OCI-LY7 (cell line): Measurements from ENCODE around the gene ZSCAN2. TPM values are rescaled to one million over a fixed set of nuclear protein-coding genes. Genes with fewer than 3 reads are reported as not detected.

ENCODE experiments used
- BruUV-seq: library from RNA; stranded (reverse); fragments of 400-500 nt; replicated peaks from 2 replicates; lab custom pipeline; 2021; lab: Mats Ljungman, UMichigan
- CTCF ChIA-PET: fragments of 300-600 bp; sonication (Branson Sonifier 250); formaldehyde crosslinking; loops from one replicate; lab custom pipeline; 2022; ENCODE audit warnings: antibody characterized with exemption; ENCODE audit not compliant: unreplicated experiment; lab: Charles Lee
- POLR2A ChIA-PET: fragments of 300-600 bp; sonication (Branson Sonifier 250); formaldehyde crosslinking; loops from one replicate; lab custom pipeline; 2022; ENCODE audit warnings: antibody characterized with exemption; lab: Charles Lee
- DNase-seq: peaks from one replicate; pipeline ENCODE4 v3.0.0-alpha.2; 2015; ENCODE audit warnings: low spot score
- H2AFZ ChIP-seq: fragments of 200-600 bp; sonication (generic), shearing (Covaris generic); 2 replicates; pipeline ENCODE4 v1.6.1; 2014; ENCODE audit warnings: mild to moderate bottlenecking, antibody characterized with exemption, low read length, moderate library complexity
- H3K27ac ChIP-seq: fragments of 200-600 bp; sonication (generic); 2 replicates; pipeline ENCODE4 v1.5.1; 2014; ENCODE audit warnings: mixed run types, low read depth, mild to moderate bottlenecking, moderate library complexity, low read length, inconsistent platforms; ENCODE audit not compliant: poor library complexity, severe bottlenecking
- H3K36me3 ChIP-seq: fragments of 200-600 bp; sonication (generic); 2 replicates; pipeline ENCODE4 v1.6.1; 2014; ENCODE audit warnings: mild to moderate bottlenecking, antibody characterized with exemption, low read length, moderate library complexity, mixed read lengths; ENCODE audit not compliant: insufficient read depth
- H3K4me1 ChIP-seq: fragments of 200-600 bp; sonication (generic); 2 replicates; pipeline ENCODE4 v1.5.1; 2014; ENCODE audit warnings: mild to moderate bottlenecking, low read length; ENCODE audit not compliant: insufficient read depth, poor library complexity, severe bottlenecking
- H3K4me2 ChIP-seq: fragments of 200-600 bp; sonication (generic); 2 replicates; pipeline ENCODE4 v1.6.1; 2014; ENCODE audit warnings: mild to moderate bottlenecking, low read length
- H3K4me3 ChIP-seq: fragments of 200-600 bp; sonication (generic); 2 replicates; pipeline ENCODE4 v1.5.1; 2014; ENCODE audit warnings: mild to moderate bottlenecking, low read depth, low read length; ENCODE audit not compliant: poor library complexity, severe bottlenecking
- H3K79me2 ChIP-seq: fragments of 200-600 bp; sonication (generic); 2 replicates; pipeline ENCODE4 v1.6.1; 2016; ENCODE audit warnings: low read depth, mild to moderate bottlenecking, low read length, moderate library complexity, mixed read lengths; ENCODE audit not compliant: insufficient read depth
- H3K9me2 ChIP-seq: fragments of 200-600 bp; sonication (generic); 2 replicates; pipeline ENCODE4 v1.6.1; 2016; ENCODE audit warnings: mild to moderate bottlenecking, low read length, mixed read lengths; ENCODE audit not compliant: insufficient read depth
- H3K9me3 ChIP-seq: fragments of 200-600 bp; sonication (generic); 2 replicates; pipeline ENCODE4 v1.6.1; 2014; ENCODE audit warnings: mild to moderate bottlenecking, mixed run types, low read length, mixed read lengths
- H4K20me1 ChIP-seq: fragments of 200-600 bp; sonication (generic); 2 replicates; pipeline ENCODE4 v1.6.1; 2014; ENCODE audit warnings: mild to moderate bottlenecking, antibody characterized with exemption, low read length, moderate library complexity, mixed read lengths; ENCODE audit not compliant: insufficient read depth
- CTCF ChIP-seq: fragments of 200-600 bp; sonication (generic); conservative IDR thresholded peaks from 2 replicates; pipeline ENCODE4 v1.5.1; 2014; ENCODE audit warnings: mild to moderate bottlenecking, antibody characterized with exemption, low read length, moderate library complexity, mixed read lengths
- EZH2phosphoT487 ChIP-seq: fragments of 200-600 bp; sonication (generic); IDR thresholded peaks from 2 replicates; pipeline ENCODE4 v1.6.1; 2018; ENCODE audit warnings: low read depth, borderline replicate concordance, mild to moderate bottlenecking, mixed run types, antibody characterized with exemption, low read length, moderate library complexity, mixed read lengths
- intact Hi-C: fragments of 100-400 bp; cut with micrococcal nuclease; formaldehyde crosslinking; loops from one replicate; pipeline ENCODE4 v1.10.0; 2022; ENCODE audit not compliant: unreplicated experiment
- total RNA-seq, 2 experiments: library from RNA; depleted of rRNA in 1 of 2; stranded (reverse); fragments of >200 nt in 1 of 2; shearing (Covaris generic) in 1 of 2; gene quantifications; 2 replicates each; pipeline ENCODE4 v1.2.3, GENCODE V29; 2014 to 2022

ZSCAN2 gene
- total RNA-seq, 2 experiments from 2014 or later = 12.0 to 12.4 TPM

DNA sequence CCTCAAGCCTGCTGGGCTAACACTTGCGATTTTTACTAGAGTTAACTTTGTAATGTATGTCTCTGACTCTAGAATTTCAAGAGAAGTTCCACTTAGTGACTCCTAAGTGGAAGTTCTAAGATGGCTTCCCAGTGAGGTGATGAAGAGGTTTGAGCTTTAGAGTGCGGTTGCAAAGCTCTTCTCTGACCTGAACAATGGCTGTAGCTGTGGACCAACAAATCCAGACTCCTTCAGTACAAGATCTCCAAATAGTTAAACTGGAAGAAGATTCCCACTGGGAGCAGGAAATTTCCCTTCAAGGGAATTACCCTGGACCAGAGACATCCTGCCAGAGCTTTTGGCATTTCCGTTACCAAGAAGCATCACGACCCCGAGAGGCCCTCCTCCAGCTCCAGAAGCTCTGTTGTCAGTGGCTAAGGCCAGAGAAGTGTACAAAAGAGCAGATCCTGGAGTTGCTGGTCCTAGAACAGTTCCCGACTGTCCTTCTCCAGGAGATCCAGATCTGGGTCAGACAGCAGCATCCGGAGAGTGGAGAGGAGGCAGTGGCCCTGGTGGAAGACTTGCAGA, 31.0 kb downstream of the ZSCAN2 start:
- Histone ChIP-seq H3K4me1 (peaks cover 31% of the 10 kb centered on the region), H3K9me2 (no peaks in the 10 kb centered on the region), H4K20me1 (peaks cover 14% of the 10 kb centered on the region; the same call in 1 of the 2 replicates), H3K36me3 (peaks cover 18% of the 10 kb centered on the region; the same call in 1 of the 2 replicates), H3K4me2 (peak overlapping the region; percentile 95), H3K27ac (peak overlapping the region; percentile 61), H3K9me3 (no peaks in the 10 kb centered on the region), H3K4me3 (peak overlapping the region; percentile 76), H2AFZ (peak overlapping the region; percentile 85), H3K79me2 (peaks cover 22% of the 10 kb centered on the region; the same call in 1 of the 2 replicates)
- TSS peak; percentile 85 for BruUV-seq
- CTCF ChIA-PET = interaction anchor here (0.5 to 1.2 kb wide), 3 partner anchors 22 to 60 kb away, joined by 3 read pairs; partner anchors contain the start of gene WDR73
- DNase-seq = peak; percentile 28
- POLR2A ChIA-PET = interaction anchor here (0.6 to 2.1 kb wide), 12 partner anchors 12 to 196 kb away, joined by 3 to 14 read pairs (median 4); partner anchors contain the start of genes NMB and WDR73
- TF ChIP-seq CTCF (no peak), EZH2phosphoT487 (no peak)
- intact Hi-C loops = loop anchor here (1.0 to 2.0 kb wide), 3 partner anchors 31 to 349 kb away; partner anchors contain the start of gene PDE8A

DNA sequence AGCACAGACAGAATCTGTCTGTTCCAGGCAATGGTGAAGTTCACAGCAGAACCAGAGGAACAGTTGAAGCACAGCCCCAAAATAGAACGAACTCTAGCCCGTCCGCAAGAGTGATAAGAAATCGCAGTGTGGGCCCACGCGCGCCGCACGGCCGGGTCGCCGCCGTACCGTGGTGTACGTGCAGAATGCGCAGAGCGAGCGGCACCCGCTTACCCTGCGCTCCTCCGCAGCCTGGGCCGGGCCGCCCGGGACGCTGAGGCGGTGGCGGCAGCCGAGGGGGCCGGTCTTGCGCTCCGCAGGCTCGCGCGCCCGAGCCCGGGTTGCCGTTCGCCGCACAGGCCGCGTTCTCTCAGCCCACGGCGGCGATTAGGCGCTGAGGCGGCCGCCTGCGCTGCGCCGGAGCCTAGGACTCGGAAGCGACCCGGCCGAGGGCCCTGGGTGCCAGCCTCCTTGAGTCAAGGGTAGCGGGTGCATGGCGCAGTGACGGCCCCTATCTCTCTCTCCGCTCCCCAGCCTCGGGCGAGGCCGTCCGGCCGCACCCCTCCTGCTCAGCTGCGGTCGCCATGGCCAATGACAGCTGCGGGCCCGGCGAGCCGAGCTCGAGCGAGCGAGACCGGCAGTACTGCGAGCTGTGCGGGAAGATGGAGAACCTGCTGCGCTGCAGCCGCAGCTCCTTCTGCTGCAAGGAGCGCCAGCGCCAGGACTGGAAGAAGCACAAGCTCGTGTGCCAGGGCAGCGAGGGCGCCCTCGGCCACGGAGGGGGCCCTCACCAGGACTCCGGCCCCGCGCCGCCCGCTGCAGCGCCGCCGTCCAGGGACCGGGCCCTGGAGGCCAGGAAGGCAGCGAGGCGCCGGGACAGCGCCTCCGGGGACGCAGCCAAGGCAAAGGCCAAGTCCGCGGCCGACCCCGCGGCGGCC, 32.8 kb downstream of the ZSCAN2 start:
- POLR2A ChIA-PET = interaction anchor here (0.6 kb wide), 1 partner anchor 51 kb away, joined by 3 read pairs; no protein-coding TSS in a partner anchor
- intact Hi-C loops = loop anchor here (1.0 to 2.0 kb wide), 2 partner anchors 115 to 347 kb away; partner anchors contain the start of genes PDE8A and ZNF592

More for the DNA sequence above, 32.8 kb downstream of the ZSCAN2 start:
- peaks cover 14% of the 10 kb centered on the region; the same call in 1 of the 2 replicates for H4K20me1 ChIP-seq
- peaks cover 22% of the 10 kb centered on the region; the same call in 1 of the 2 replicates for H3K79me2 ChIP-seq
- DNase-seq = peak; percentile 79
- H2AFZ ChIP-seq = no peak overlapping the region; the same call in 1 of the 2 replicates
- peaks cover 30% of the 10 kb centered on the region; the same call in 1 of the 2 replicates for H3K36me3 ChIP-seq
- peak overlapping the region; percentile 76 for H3K4me3 ChIP-seq
- TF ChIP-seq CTCF (0 out of 2 replicates have a peak, but pooled peaks have one; percentile 16), EZH2phosphoT487 (no peak)
- peak overlapping the region; percentile 95 for H3K4me2 ChIP-seq
- no TSS peak for BruUV-seq
- no peaks in the 10 kb centered on the region for H3K9me3 ChIP-seq
- no peaks in the 10 kb centered on the region for H3K9me2 ChIP-seq
- peaks cover 40% of the 10 kb centered on the region for H3K4me1 ChIP-seq
- CTCF ChIA-PET = no interaction called here
- H3K27ac ChIP-seq = peak overlapping the region; percentile 18
